GM11168 (cell line): ENCODE data around the gene CWF19L1.

ENCODE experiments used
- in situ Hi-C: fragments of 300-500 bp; cut with MboI; formaldehyde crosslinking; loops from one replicate; pipeline ENCODE4 v1.12.0; 2022; ENCODE audit warnings: low sequenced_read_pairs; ENCODE audit not compliant: unreplicated experiment

CWF19L1 gene

DNA sequence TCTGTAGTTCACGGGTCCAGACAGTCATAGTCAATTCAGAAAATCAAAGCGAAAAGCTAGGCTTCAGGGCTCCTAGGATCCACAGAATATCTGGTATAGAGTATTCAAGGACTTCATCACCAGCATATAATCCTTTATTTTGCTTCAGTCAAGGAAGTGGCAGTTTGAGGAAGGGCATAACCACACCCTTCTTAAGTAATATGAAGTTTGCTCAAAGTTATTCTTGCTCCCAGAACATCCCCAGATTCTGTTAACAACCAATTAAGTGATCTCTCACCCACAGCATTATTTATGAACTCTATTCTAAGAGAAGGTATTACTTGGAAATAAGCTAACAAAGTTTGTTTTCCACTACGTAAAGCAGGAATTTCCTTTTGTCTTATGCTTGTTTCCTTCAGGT, 13.2 kb downstream of the CWF19L1 start:
- in situ Hi-C loops, result no loop called here

DNA sequence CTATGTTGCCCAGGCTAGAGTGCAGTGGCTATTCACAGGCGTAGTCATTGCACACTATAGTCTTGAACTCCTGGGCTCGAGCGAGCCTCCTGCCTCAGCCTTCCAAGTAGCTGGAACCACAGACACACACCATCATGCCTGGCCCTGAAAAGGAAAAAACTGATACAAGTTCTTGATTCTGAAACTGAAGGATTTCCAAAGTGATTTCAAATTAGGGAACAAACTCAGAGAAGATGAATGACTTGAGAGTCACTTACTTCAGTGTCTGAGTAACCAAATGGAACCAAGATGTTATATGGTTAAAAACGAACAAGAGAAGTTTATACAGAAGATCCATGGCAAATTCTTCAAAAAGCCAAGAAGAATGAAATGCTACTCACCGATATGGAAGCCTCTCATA, 14.4 kb downstream of the CWF19L1 start:
- in situ Hi-C loops, result no loop called here

DNA sequence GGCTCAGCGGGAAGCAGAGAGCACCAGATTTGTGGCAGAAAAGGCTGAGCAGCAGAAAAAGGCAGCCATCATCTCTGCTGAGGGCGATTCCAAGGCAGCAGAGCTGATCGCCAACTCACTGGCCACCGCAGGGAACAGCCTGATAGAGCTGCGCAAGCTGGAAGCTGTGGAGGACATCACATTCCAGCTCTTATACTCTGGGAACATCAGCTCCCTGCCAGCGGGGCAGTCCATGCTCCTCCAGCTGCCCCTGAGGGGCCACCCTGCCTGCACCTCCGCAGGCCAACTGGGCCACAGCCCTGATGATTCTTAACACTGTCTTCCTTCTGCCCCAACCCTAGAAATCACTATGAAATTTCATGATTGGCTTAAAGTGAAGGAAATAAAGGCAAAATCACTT, 18.6 kb downstream of the CWF19L1 start:
- in situ Hi-C loops, result no loop called here

GRCh38 chr10:100245484-100246220, 21.8 kb downstream of the CWF19L1 start:
- in situ Hi-C loops, result no loop called here

- in situ Hi-C loops, result no loop called here
Measured at GRCh38 chr10:100239851-100240250, 27.6 kb downstream of the CWF19L1 start.

- in situ Hi-C loops, result no loop called here
Measured at GRCh38 chr10:100238429-100238828, 29.0 kb downstream of the CWF19L1 start.

GRCh38 chr10:100232101-100232500, 35.3 kb downstream of the CWF19L1 start:
- in situ Hi-C loops, result no loop called here

DNA sequence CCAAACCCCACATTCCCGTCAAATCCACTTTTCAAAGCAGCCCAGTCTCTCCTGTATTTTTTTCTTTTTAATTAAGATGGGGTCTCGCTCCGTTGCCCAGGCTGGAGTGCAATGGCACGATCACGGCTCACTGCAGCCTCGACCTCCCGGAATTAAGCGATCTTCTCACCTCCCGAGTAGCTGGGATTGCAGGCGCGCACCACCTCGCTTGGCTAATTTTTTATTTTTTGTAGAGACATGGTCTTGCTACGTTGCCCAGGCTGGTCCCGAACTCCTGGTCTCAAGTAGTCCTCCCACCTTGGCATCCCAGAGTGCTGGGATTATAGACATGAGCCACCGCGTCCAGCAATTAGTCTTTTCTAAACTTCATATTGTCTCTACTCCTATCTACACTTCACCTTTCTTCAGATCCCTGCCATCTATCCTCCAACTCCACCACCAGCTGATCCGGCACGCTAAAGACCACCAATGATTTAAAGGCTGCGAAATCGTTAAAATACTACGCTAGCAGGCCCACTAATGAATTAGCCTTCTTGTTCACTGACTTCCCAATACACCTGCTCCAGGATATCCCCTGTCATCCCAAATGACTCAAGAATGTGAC, 37.5 kb downstream of the CWF19L1 start:
- in situ Hi-C loops, result no loop called here

DNA sequence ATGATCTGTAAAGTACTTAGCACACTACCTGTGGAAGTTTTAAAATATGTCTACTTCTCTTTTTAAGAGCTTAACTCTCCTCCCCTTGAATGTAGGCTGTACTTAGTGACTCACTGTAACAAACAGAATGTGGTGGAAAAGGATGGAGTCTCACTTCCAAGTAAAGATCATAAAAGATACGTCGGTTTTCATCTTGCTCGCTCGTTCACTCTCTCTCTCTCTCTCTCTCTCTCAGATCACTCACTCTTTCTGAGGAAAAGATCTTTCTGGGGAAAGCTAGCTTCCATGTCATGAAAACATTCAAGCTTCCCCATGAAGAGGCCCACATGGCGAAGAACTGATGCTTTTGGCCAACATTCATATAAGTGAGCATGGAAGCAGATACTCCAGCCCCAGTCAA, 43.6 kb downstream of the CWF19L1 start:
- in situ Hi-C loops, result no loop called here

GRCh38 chr10:100222529-100222928, 44.9 kb downstream of the CWF19L1 start:
- in situ Hi-C loops, result no loop called here

DNA sequence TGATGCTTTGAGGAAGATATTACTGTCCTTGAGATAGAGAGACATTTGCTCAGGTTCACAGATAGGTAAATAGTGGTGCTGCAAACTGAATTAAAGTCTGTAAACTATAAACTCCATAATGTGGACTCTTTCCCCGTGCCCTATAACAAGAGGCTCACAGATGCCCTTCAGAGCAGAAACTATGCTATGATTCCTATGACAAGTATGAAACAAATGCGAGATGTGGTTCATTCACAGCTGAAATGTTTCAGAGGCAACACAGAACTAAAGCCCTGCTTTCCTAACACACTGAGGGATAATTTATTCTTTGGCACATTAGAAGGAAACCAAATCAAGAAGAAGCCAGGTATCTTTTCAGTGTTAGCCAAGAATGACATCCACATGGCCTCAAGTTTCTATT, 51.4 kb downstream of the CWF19L1 start:
- in situ Hi-C loops, result no loop called here

DNA sequence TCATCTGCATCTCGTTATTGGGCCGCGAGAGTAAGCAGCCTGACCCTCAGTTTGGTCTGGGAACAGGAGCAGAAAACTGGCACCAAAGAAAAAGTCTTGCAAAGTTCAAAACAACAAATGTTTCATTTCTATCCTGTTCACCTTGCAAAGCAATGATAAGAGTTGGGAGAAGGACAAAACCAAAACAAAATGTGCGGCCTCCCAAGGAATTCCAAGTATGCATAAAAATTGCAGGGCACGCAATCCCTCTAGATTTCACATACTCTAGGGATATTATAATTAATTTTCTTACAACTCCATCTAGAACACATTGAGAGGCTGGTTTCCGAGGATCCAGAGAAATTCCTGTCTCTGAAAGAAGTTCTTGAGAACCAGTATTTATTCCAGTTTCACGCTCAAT, 58.1 kb downstream of the CWF19L1 start:
- in situ Hi-C loops, result no loop called here

- in situ Hi-C loops, result no loop called here
Measured at GRCh38 chr10:100208276-100208675, 59.2 kb downstream of the CWF19L1 start.

- in situ Hi-C loops, result no loop called here
Measured at GRCh38 chr10:100204370-100204769, 63.1 kb downstream of the CWF19L1 start.

DNA sequence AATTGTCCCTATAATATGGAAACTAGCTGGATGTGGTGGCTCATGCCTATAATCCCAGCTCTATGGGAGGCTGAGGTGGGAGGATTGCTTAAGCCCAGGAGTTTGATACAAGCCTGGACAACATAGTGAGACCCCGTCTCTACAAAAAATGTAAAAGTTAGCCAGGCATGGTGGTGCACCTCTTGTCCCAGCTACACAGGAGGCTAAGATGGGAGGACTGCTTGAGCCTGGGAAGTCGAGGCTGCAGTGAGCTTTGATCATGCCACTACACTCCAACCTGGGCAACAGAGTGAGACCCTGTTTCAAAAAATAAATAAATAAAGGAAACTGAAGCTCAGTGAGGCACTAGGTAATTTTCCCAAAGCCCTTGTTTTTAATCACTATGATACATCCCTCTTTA, 65.9 kb downstream of the CWF19L1 start:
- in situ Hi-C loops, result no loop called here

DNA sequence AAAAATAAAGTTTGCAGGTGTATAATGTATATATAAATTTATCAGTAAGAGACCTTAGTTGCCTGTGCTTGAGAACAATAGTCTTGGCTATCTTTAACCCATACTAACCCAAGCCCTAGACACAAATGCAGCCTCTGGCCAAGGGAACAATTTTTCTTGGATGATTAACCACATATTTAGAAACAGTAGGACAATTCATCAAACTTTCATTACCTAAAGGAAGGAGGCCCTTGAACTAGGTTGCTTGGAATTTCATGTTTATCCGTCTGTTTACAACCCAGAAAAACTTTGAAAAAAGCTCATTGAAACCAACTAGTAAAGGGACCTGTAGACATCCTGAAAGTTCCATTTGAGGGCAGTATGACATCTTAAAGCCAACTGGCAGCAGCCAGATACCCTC, 72.7 kb downstream of the CWF19L1 start:
- in situ Hi-C loops, result no loop called here

DNA sequence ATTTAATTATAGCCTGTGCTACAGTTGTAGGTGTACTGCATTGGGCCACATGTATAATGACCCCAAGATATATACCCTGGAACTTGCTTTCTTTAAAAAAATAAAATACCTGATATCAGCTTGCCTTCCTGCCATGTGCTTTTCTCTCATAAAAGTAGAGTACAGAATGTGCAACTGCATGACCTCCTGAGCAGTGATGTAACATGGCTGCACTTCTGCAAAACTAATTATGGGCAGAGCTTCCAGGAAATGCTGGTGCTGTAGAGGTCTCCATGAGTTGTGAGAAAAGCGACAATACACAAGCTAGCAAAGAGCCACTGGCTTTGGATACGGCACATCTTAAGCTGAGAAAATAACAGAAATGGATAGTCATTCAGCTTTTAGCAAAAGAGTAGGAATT, 75.1 kb downstream of the CWF19L1 start:
- in situ Hi-C loops, result no loop called here

DNA sequence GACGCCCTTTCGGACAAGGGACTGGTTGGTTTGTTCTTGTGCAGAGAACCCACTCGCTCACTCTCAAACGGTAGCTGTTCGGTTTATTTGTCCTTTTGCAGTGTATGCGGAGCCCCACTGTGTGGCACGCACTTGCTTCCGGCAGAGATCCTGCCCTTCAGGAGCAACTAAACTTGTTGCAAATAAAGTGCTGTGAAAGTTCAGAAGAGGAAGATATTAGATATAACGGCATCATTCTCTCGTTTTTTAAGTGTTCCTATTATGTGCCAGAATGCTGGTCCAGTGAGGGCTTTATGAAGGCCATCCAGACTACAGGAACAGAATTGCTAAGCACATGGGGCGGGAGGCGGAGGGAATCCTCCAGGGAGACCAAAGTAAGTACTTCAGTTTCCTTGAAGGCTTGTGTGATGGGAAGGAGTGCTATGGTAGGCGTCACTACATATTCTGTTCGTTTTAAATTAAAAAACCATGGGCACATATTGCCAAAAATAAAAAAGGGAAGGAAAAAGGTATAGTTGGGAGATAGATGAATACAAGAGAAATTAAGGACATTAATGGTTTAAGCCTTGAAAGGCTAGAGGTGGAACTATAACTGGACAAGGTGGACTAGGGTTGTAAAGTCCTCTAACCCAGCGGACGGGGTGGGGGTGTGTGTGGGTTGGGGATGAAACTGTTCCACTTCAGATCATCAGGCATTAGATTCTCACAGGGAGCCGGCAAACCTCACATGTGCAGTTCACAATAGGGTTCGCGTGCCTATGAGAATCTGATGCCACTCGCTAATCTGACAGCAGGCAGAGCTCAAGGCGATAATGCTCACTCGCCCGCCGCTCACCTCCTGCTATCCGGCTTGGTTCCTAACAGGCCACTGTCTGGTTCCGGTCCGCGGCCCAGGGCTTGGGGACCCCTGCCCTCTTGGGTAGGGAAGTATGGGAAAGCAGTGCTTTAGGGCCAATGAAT, 80.9 kb downstream of the CWF19L1 start:
- in situ Hi-C loops, result no loop called here

DNA sequence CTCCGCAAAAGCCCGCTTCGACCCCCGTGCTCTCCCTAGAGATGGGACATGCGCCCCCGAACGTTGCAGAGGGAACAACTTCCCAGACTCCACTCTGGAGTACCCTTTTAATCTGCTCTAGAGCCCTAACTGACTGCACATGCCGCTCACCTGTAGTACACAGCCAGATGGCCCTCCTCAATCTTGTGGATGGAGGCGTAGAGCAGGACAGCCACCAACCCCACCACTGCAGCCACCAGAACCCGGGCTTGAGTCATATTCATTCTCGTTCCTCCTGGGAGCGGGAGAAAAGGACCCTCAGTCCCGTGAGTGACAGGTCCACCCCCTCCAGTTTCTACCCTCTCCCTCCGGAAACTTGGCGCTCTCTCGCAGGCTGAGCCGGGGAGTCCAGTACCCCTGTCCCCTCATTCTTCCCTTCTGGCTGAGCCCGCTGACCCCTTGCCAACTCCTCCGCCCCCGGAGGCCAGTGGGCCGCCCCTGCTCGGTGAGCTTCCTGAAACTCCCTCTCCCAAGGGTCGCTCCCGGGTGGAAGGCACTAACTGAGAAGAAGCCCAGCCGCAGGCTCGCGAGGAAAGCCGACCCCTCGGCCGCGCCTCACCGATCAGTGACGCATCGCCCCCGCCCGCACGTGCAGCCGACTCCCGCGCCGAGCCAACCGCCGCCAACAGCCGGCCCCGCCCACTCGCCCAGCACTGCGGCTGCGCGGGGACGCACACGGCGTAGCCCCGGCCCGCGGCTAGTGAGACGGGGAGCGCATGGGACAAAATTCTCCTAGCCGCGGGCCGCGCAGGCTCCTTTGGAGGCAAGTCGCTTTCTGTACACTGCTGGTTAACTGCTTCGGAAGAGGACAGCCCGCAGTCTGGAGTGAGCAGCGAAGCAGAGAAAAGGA, 81.8 kb downstream of the CWF19L1 start, which contains the start of gene ERLIN1:
Gene ERLIN1 (minus strand): TSS at position 666 of the 889 bp plus-strand sequence. CDS start 403 bp downstream, at position 263.
- in situ Hi-C loops, result no loop called here

DNA sequence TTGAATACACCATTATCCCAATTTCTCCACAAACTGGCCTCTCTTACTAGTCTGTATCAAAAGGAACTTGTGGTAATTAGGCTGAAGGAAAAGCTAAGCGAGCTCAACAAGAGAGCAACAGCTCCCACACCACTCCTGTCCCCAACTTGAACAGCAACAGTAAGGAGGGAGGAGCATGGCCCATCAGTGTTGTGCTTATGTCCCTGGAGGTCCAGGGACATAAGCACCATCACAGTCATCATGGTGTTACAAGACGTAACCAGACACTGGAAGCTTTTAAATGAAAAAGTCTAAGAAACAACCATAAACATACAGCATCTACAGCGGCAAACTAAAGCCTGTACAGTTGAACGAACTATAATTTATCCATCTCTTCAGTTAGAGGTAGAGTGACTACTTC, 82.6 kb downstream of the CWF19L1 start:
- in situ Hi-C loops, result no loop called here
